K562 (cell line): ENCODE data around the gene RPL19.

Source experiments
- CTCF ChIP-seq, 3 experiments: IDR thresholded peaks in 2 of 3; conservative IDR thresholded peaks in 1 of 3; 2 replicates each; pipeline ENCODE4 v1.5.1; 2011 to 2012; ENCODE audit warnings: low read length in 3 of 3, mild to moderate bottlenecking in 3 of 3, control low read depth in 2 of 3, improper control_type of control experiment in 1 of 3, inconsistent platforms in 1 of 3, low read depth in 1 of 3, mixed read lengths in 1 of 3, moderate library complexity in 1 of 3; ENCODE audit not compliant: insufficient read depth in 2 of 3
- GABPB2 ChIP-seq: fragments of 250-450 bp; sonication (Bioruptor Pico); conservative IDR thresholded peaks from 2 replicates; pipeline ENCODE4 v1.5.1; 2021; ENCODE audit warnings: mild to moderate bottlenecking
- JUND ChIP-seq, 2 experiments: IDR thresholded peaks; 2 replicates in 1 of 2; 3 replicates in 1 of 2; pipeline ENCODE4 v1.6.1; 2011; ENCODE audit warnings: borderline replicate concordance in 2 of 2, low read depth in 2 of 2, low read length in 2 of 2, improper control_type of control experiment in 1 of 2, missing biosample characterization in 1 of 2, missing genetic modification characterization in 1 of 2, missing genetic modification reagents in 1 of 2
- LEF1 ChIP-seq: fragments of 450-650 bp; IDR thresholded peaks from 2 replicates; pipeline ENCODE4 v1.6.1; 2016; ENCODE audit warnings: mild to moderate bottlenecking
- SIN3B ChIP-seq: fragments of 450-650 bp; IDR thresholded peaks from 2 replicates; pipeline ENCODE4 v1.6.1; 2017; ENCODE audit warnings: low read depth, mild to moderate bottlenecking, moderate library complexity

DNA sequence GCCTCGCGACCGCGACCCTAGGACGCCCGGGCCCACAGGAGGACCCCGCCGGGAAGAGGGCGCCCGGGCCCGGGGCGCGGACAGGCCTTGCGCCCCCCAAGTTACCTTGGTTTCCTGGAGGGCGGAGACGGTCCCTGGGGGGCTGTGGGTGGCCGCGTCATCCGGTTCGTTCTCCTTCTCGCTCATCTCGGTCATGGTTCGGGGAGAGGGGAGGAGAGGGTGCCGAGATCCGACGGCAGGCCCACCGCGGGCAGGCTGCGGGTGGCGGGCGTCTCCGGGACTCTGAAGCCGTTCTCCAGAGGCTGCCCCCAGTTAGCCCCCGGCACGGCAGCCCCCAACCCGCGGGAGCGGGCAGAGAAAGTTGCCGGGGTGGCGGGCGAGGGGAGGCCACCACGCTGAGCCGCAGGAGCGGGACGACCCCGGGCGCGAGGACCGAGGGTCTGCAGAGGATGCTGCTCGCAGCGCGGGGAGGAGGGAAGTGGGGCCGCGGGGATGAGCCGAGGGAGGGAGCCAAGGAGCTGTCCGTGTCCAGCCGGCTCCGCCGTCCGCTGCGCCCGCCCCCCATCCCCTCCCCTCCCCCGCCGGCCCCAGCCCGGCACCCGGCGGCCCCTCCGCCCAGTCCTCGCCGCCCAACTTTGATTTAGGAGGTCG, 25.4 kb downstream of the RPL19 start, which contains the start of gene STAC2:
- TF ChIP-seq SIN3B (no peak), CTCF (IDR thresholded peaks at IDR 0.05 in 2 of 3, conservative IDR thresholded peaks at IDR 0.05 in 1 of 3; ENCODE audit: insufficient read depth in 2 of 3, low read depth in 1 of 3, low read length in 3 of 3) (no peak), LEF1 (no peak), JUND (IDR thresholded peaks at IDR 0.05; ENCODE audit: borderline replicate concordance, low read depth, low read length) (no peak), JUND (tag; IDR thresholded peaks at IDR 0.05; ENCODE audit: borderline replicate concordance, low read depth, low read length) (no peak), GABPB2 (CRISPR knock-in tag) (no peak)
